SK-N-MC (cell line): Measurements from ENCODE around the gene SUCLA2.

Experiments used
- DNase-seq: peaks from one replicate; pipeline ENCODE4 v3.0.0-alpha.2; 2011; ENCODE audit warnings: low read depth, low spot score
- H3K27ac ChIP-seq: fragments of 200-600 bp; sonication (generic); 2 replicates; pipeline ENCODE4 v1.5.1; 2016; ENCODE audit warnings: mixed run types
- H3K36me3 ChIP-seq: fragments of 200-600 bp; sonication (generic); 2 replicates; pipeline ENCODE4 v1.6.1; 2017; ENCODE audit warnings: antibody characterized with exemption, low read length, mixed read lengths; ENCODE audit not compliant: insufficient read depth
- H3K4me3 ChIP-seq: fragments of 200-600 bp; sonication (generic); 2 replicates; pipeline ENCODE4 v1.5.1; 2016
- H3K9ac ChIP-seq: fragments of 200-600 bp; sonication (generic); 2 replicates; pipeline ENCODE4 v1.8.0; 2017; ENCODE audit warnings: mixed run types, mixed read lengths; ENCODE audit not compliant: insufficient read length
- H3K9me3 ChIP-seq: fragments of 200-600 bp; sonication (generic); 2 replicates; pipeline ENCODE4 v1.6.1; 2017; ENCODE audit warnings: low read depth, mild to moderate bottlenecking, antibody characterized with exemption, low read length, moderate library complexity, mixed read lengths
- EZH2 ChIP-seq: fragments of 200-600 bp; sonication (generic); IDR thresholded peaks from one replicate; pipeline ENCODE4 v1.6.1; 2017; ENCODE audit warnings: antibody characterized with exemption
- FOXP2 ChIP-seq: optimal IDR thresholded peaks from 2 replicates; pipeline ENCODE3; 2011; ENCODE audit warnings: mild to moderate bottlenecking, moderate library complexity; ENCODE audit not compliant: insufficient read depth; ENCODE audit errors: extremely low read length, control extremely low read depth
- POLR2AphosphoS5 ChIP-seq: IDR thresholded peaks from 2 replicates; pipeline ENCODE4 v1.6.1; 2012; ENCODE audit warnings: mild to moderate bottlenecking, low read depth, low read length, borderline replicate concordance

The SUCLA2 gene

GRCh38 chr13:47903836-47904235, 97.2 kb downstream of the SUCLA2 start:
- TF ChIP-seq POLR2AphosphoS5 (no peak), FOXP2 (no peak), EZH2 (no peak)
- H3K27ac ChIP-seq = no peak overlapping the region
- H3K4me3 ChIP-seq = no peak overlapping the region
- H3K9me3 ChIP-seq = no peaks in the 10 kb centered on the region
- no peaks in the 10 kb centered on the region for H3K36me3 ChIP-seq
- no peak for DNase-seq
- H3K9ac ChIP-seq = no peak overlapping the region

- TF ChIP-seq EZH2 (no peak), POLR2AphosphoS5 (no peak)
- Histone ChIP-seq H3K27ac (no peak overlapping the region), H3K9ac (no peak overlapping the region), H3K36me3 (no peaks in the 10 kb centered on the region), H3K9me3 (no peaks in the 10 kb centered on the region), H3K4me3 (no peak overlapping the region)
- no peak for DNase-seq
These were observed 99.6 kb downstream of the SUCLA2 start for GRCh38 chr13:47901441-47901840.

DNA sequence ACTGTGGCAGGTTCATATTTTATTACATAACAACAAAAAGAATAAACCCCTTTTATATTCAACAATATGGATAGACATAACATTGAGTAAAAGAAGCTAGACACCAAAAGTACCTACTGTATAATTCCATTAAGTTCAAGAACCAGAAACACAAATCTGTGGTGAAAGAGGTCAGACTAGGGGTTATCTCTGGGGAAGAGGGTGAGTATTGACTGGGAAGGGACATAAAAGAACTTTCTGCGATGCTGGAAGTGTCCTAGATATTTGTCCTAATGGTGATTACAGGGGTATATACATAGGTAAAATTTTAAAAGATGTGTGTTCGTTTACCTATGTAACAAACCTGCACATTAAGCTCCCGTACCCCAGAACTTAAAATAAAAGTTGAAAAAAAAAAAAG, 103.0 kb downstream of the SUCLA2 start:
- Histone ChIP-seq H3K27ac (no peak overlapping the region), H3K9ac (no peak overlapping the region), H3K4me3 (no peak overlapping the region), H3K36me3 (no peaks in the 10 kb centered on the region), H3K9me3 (no peaks in the 10 kb centered on the region)
- no peak for DNase-seq
- no peak for TF ChIP-seq EZH2
- TF ChIP-seq FOXP2 = no peak
- TF ChIP-seq POLR2AphosphoS5 = no peak

- Histone ChIP-seq H3K27ac (no peak overlapping the region), H3K4me3 (no peak overlapping the region), H3K9ac (no peak overlapping the region), H3K36me3 (no peaks in the 10 kb centered on the region), H3K9me3 (no peaks in the 10 kb centered on the region)
- no peak for DNase-seq
- TF ChIP-seq FOXP2 (no peak), EZH2 (no peak), POLR2AphosphoS5 (no peak)
These were observed 103.5 kb downstream of the SUCLA2 start for GRCh38 chr13:47897411-47898050.

DNA sequence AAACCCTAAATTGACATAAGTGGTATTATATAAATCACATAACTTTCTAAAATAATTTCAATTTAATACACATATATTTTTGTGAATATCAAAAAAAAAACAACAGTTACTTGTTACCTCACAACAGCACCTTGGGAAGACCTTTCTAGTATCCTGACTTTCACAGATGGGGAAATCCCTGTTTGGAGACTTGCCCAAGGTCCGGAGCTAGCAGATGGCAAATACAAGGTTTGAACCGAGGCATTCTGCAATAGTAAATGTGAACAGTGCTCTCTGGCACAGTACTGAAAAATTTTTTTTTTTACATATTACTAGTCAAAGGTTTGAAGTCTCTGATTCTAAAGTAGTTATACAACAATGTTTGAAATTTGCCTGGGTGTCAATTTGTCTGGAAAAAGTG, 104.5 kb downstream of the SUCLA2 start:
- Histone ChIP-seq H3K27ac (no peak overlapping the region), H3K9me3 (no peaks in the 10 kb centered on the region), H3K4me3 (no peak overlapping the region), H3K9ac (no peak overlapping the region), H3K36me3 (no peaks in the 10 kb centered on the region)
- TF ChIP-seq FOXP2 = no peak
- no peak for TF ChIP-seq EZH2
- no peak for TF ChIP-seq POLR2AphosphoS5
- DNase-seq = no peak

DNA sequence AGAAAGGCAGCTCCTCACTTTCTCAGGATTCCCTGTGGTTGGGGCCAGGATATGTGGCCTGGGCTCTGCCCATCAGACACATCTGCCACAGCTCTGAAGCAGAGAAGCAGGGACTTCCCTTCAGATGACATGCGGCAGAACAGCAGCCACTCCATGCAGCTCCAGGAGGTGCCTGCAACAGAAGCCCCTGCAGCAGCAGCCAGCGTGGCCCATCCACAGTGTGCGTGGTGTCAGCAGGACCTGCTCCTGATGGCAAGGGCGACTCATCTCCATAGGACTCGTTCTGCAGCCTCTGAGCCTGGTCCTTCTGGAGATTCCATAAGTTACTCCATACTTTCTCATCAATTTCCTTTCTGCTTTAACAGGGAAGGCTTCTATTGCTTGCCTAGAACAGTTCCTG, 105.0 kb downstream of the SUCLA2 start:
- no peak for DNase-seq
- no peak for TF ChIP-seq POLR2AphosphoS5
- TF ChIP-seq FOXP2 = no peak
- no peak for TF ChIP-seq EZH2
- Histone ChIP-seq H3K4me3 (no peak overlapping the region), H3K27ac (no peak overlapping the region), H3K9ac (no peak overlapping the region), H3K36me3 (no peaks in the 10 kb centered on the region), H3K9me3 (no peaks in the 10 kb centered on the region)

- no peak for DNase-seq
- TF ChIP-seq POLR2AphosphoS5 (no peak), EZH2 (no peak), FOXP2 (no peak)
- Histone ChIP-seq H3K9ac (no peak overlapping the region), H3K4me3 (no peak overlapping the region), H3K36me3 (no peaks in the 10 kb centered on the region), H3K9me3 (no peaks in the 10 kb centered on the region), H3K27ac (no peak overlapping the region)
These were observed 107.5 kb downstream of the SUCLA2 start for GRCh38 chr13:47893527-47893926.
